VCaP (cell line): ENCODE results near the gene ZNF333.
"Not testable (repeated sequence)": the region's sequence is repeated elsewhere in the genome, so short reads cannot be mapped to it uniquely, and the experiment has no call there.

Experiments used
- H3K27ac ChIP-seq: fragments of 450-650 bp; 2 replicates; pipeline ENCODE4 v1.5.1; 2017
- CTCF ChIP-seq: fragments of 450-650 bp; conservative IDR thresholded peaks from 2 replicates; pipeline ENCODE4 v1.5.1; 2017; ENCODE audit warnings: mild to moderate bottlenecking, moderate library complexity

The ZNF333 gene

GRCh38 chr19:14758816-14759215, 69.0 kb downstream of the ZNF333 start:
- peak overlapping the region; percentile 12; the same call in 1 of the 2 replicates for H3K27ac ChIP-seq
- TF ChIP-seq CTCF, result no peak

GRCh38 chr19:14761607-14762006, 71.8 kb downstream of the ZNF333 start:
- TF ChIP-seq CTCF, result no peak
- H3K27ac ChIP-seq, result no peak overlapping the region

- H3K27ac ChIP-seq, result no peak overlapping the region
- TF ChIP-seq CTCF, result no peak
These were observed 72.3 kb downstream of the ZNF333 start for GRCh38 chr19:14762111-14762510.

GRCh38 chr19:14763497-14764145, 73.8 kb downstream of the ZNF333 start:
- H3K27ac ChIP-seq, result no peak overlapping the region
- no peak for TF ChIP-seq CTCF

- H3K27ac ChIP-seq, result no peak overlapping the region
- no peak for TF ChIP-seq CTCF
These were observed 74.6 kb downstream of the ZNF333 start for GRCh38 chr19:14764401-14764800.

GRCh38 chr19:14765403-14765802, 75.6 kb downstream of the ZNF333 start:
- H3K27ac ChIP-seq, result not testable (repeated sequence)

GRCh38 chr19:14765841-14766240, 76.0 kb downstream of the ZNF333 start:
- H3K27ac ChIP-seq, result not testable (repeated sequence)

GRCh38 chr19:14767466-14767971, 77.7 kb downstream of the ZNF333 start:
- no peak for TF ChIP-seq CTCF
- no peak overlapping the region for H3K27ac ChIP-seq

GRCh38 chr19:14768001-14768400, 78.2 kb downstream of the ZNF333 start:
- no peak for TF ChIP-seq CTCF
- no peak overlapping the region for H3K27ac ChIP-seq
